Measurements from ENCODE around the gene WDR13.

- TF ChIP-seq, protein P1, sequence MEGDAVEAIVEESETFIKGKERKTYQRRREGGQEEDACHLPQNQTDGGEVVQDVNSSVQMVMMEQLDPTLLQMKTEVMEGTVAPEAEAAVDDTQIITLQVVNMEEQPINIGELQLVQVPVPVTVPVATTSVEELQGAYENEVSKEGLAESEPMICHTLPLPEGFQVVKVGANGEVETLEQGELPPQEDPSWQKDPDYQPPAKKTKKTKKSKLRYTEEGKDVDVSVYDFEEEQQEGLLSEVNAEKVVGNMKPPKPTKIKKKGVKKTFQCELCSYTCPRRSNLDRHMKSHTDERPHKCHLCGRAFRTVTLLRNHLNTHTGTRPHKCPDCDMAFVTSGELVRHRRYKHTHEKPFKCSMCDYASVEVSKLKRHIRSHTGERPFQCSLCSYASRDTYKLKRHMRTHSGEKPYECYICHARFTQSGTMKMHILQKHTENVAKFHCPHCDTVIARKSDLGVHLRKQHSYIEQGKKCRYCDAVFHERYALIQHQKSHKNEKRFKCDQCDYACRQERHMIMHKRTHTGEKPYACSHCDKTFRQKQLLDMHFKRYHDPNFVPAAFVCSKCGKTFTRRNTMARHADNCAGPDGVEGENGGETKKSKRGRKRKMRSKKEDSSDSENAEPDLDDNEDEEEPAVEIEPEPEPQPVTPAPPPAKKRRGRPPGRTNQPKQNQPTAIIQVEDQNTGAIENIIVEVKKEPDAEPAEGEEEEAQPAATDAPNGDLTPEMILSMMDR (IDR thresholded peaks at IDR 0.05), result no peak
- no peak for TF ChIP-seq POLR2A (IDR thresholded peaks at IDR 0.05)
Observed at GRCh38 chrX:48595929-48596328, 1.4 kb upstream of the WDR13 start.
